SK-N-SH (cell line): ENCODE data around the gene BTD. TPM values are rescaled to one million over a fixed set of nuclear protein-coding genes. Genes with fewer than 3 reads are reported as not detected.

ENCODE experiments used
- CTCF ChIA-PET: fragments of 300-600, 350-600 bp; formaldehyde crosslinking; extraction: SDS; loops from one replicate; lab custom pipeline; 2021; lab: Yijun Ruan, JAX
- POLR2A ChIA-PET: fragments of 350-600 bp; sonication (Branson Sonifier 250); formaldehyde crosslinking; extraction: SDS; loops from one replicate; lab custom pipeline; 2020; ENCODE audit warnings: antibody characterized with exemption, inconsistent platforms; lab: Yijun Ruan, JAX
- DNase-seq: peaks from one replicate; pipeline ENCODE4 v3.0.0; 2012
- H2AFZ ChIP-seq: fragments of 200-600 bp; sonication (generic); 2 replicates; pipeline ENCODE4 v1.8.1; 2016; ENCODE audit warnings: antibody characterized with exemption, mild to moderate bottlenecking, low read depth
- H3F3A ChIP-seq: fragments of 200-600 bp; sonication (generic); replicated peaks from 2 replicates; pipeline ENCODE3; 2016; ENCODE audit warnings: antibody characterized with exemption, mild to moderate bottlenecking; ENCODE audit not compliant: insufficient read depth
- H3K27ac ChIP-seq, 2 experiments: fragments of 200-500 bp in 1 of 2; fragments of 200-600 bp in 1 of 2; sonication (Bioruptor generic) in 1 of 2; sonication (generic), shearing (Covaris generic) in 1 of 2; 2 replicates each; pipeline versions ENCODE4 v1.5.1 to v1.6.1; 2014 to 2016; ENCODE audit warnings: low read depth in 2 of 2, inconsistent platforms in 1 of 2, low read length in 1 of 2, mild to moderate bottlenecking in 1 of 2, mixed read lengths in 1 of 2
- H3K27me3 ChIP-seq: fragments of 200-600 bp; sonication (generic), shearing (Covaris generic); 2 replicates; pipeline ENCODE4 v1.6.1; 2016; ENCODE audit warnings: mixed run types; ENCODE audit not compliant: insufficient read depth
- H3K36me3 ChIP-seq, 2 experiments: fragments of 200-500 bp in 1 of 2; fragments of 200-600 bp in 1 of 2; sonication (Bioruptor generic) in 1 of 2; sonication (generic) in 1 of 2; replicated peaks in 1 of 2; 2 replicates each; pipeline versions ENCODE3 to v1.5.1; 2014 to 2016; ENCODE audit warnings: low read length in 1 of 2, mild to moderate bottlenecking in 1 of 2; ENCODE audit not compliant: insufficient read depth in 2 of 2, control insufficient read depth in 1 of 2
- H3K4me1 ChIP-seq, 2 experiments: fragments of 200-500 bp in 1 of 2; fragments of 200-600 bp in 1 of 2; sonication (Bioruptor generic) in 1 of 2; sonication (generic), shearing (Covaris generic) in 1 of 2; 2 replicates each; pipeline versions ENCODE4 v1.5.1 to v1.6.1; 2014 to 2016; ENCODE audit warnings: low read depth in 1 of 2, low read length in 1 of 2, mixed run types in 1 of 2; ENCODE audit not compliant: insufficient read depth in 2 of 2, control insufficient read depth in 1 of 2
- H3K4me2 ChIP-seq: fragments of 200-600 bp; sonication (generic), shearing (Covaris generic); 2 replicates; pipeline ENCODE4 v1.6.1; 2017; ENCODE audit warnings: mixed run types
- H3K4me3 ChIP-seq, 2 experiments: fragments of 200-500 bp in 1 of 2; fragments of 200-600 bp in 1 of 2; sonication (Bioruptor generic) in 1 of 2; sonication (generic), shearing (Covaris generic) in 1 of 2; 2 replicates each; pipeline versions ENCODE4 v1.5.1 to v1.8.1; 2014 to 2016; ENCODE audit warnings: low read depth in 2 of 2, inconsistent platforms in 1 of 2, low read length in 1 of 2, mild to moderate bottlenecking in 1 of 2, mixed read lengths in 1 of 2, moderate library complexity in 1 of 2
- H3K79me2 ChIP-seq: fragments of 200-600 bp; sonication (generic); 2 replicates; pipeline ENCODE4 v1.8.1; 2017; ENCODE audit warnings: mild to moderate bottlenecking; ENCODE audit not compliant: insufficient read depth
- H3K9ac ChIP-seq: fragments of 200-600 bp; sonication (generic); 2 replicates; pipeline ENCODE4 v1.6.1; 2017; ENCODE audit warnings: mixed run types
- H3K9me2 ChIP-seq: fragments of 200-600 bp; sonication (generic); 2 replicates; pipeline ENCODE4 v1.6.1; 2017; ENCODE audit warnings: mixed run types
- H3K9me3 ChIP-seq: fragments of 200-600 bp; sonication (generic); 2 replicates; pipeline ENCODE4 v1.6.1; 2017; ENCODE audit warnings: mixed run types, mild to moderate bottlenecking, moderate library complexity
- H4K20me1 ChIP-seq: fragments of 200-600 bp; sonication (generic); 2 replicates; pipeline ENCODE4 v1.6.1; 2017; ENCODE audit warnings: mild to moderate bottlenecking, mixed run types; ENCODE audit not compliant: insufficient read depth
- ELF1 ChIP-seq: IDR thresholded peaks from 2 replicates; pipeline ENCODE4 v1.4.0; 2012
- EP300 ChIP-seq, 2 experiments: IDR thresholded peaks; 2 replicates each; pipeline versions ENCODE4 v1.4.0 to v1.6.1; 2012; ENCODE audit warnings: borderline replicate concordance in 1 of 2, low read depth in 1 of 2, low read length in 1 of 2
- EZH2phosphoT487 ChIP-seq: fragments of 200-600 bp; sonication (generic); IDR thresholded peaks from 2 replicates; pipeline ENCODE4 v1.6.1; 2017; ENCODE audit warnings: low read depth, mixed run types, mild to moderate bottlenecking, antibody characterized with exemption, moderate library complexity, borderline replicate concordance
- FOSL2 ChIP-seq: IDR thresholded peaks from 2 replicates; pipeline ENCODE4 v1.4.0; 2012; ENCODE audit warnings: low read depth, mild to moderate bottlenecking, moderate library complexity, borderline replicate concordance
- FOXM1 ChIP-seq: IDR thresholded peaks from 2 replicates; pipeline ENCODE4 v1.4.0; 2012; ENCODE audit warnings: low read depth, mild to moderate bottlenecking
- JUND ChIP-seq: IDR thresholded peaks from 2 replicates; pipeline ENCODE4 v1.4.0; 2012
- POLR2AphosphoS5 ChIP-seq: IDR thresholded peaks from 2 replicates; pipeline ENCODE4 v1.6.1; 2012; ENCODE audit warnings: low read depth, low read length
- RCOR1 ChIP-seq: fragments of 150-350 bp; IDR thresholded peaks from 2 replicates; pipeline ENCODE4 v1.6.1; 2017; ENCODE audit warnings: antibody characterized with exemption, low read length
- SIN3A ChIP-seq: IDR thresholded peaks from 2 replicates; pipeline ENCODE4 v1.6.1; 2012; ENCODE audit warnings: low read depth, mild to moderate bottlenecking, low read length, moderate library complexity, borderline replicate concordance
- SMC3 ChIP-seq: IDR thresholded peaks from 2 replicates; pipeline ENCODE4 v1.6.1; 2012; ENCODE audit warnings: low read depth, low read length, improper control_type of control experiment
- TAF1 ChIP-seq: IDR thresholded peaks from 2 replicates; pipeline ENCODE4 v1.6.1; 2012; ENCODE audit warnings: low read depth, mild to moderate bottlenecking, low read length, moderate library complexity, borderline replicate concordance
- TCF12 ChIP-seq: IDR thresholded peaks from 2 replicates; pipeline ENCODE4 v1.4.0; 2012
- WGBS: methylation state at CpG from one replicate; pipeline ENCODE4 v1.1.6; 2017; ENCODE audit warnings: low lambda C conversion rate; 5-methylcytosine and 5-hydroxymethylcytosine counted together
- polyA plus RNA-seq, 3 experiments: library from polyadenylated mRNA; depleted of rRNA; stranded (reverse); fragments of >200 nt; gene quantifications; 2 replicates each; pipeline ENCODE4 v1.2.3, GENCODE V29; 2012
- TF ChIP-seq, protein P1 (sequence below): IDR thresholded peaks from 2 replicates; pipeline ENCODE4 v1.4.0; 2012; ENCODE audit warnings: low read depth, borderline replicate concordance
- TF ChIP-seq, protein P2 (sequence below): fragments of 150-350 bp; IDR thresholded peaks from 2 replicates; pipeline ENCODE4 v1.6.1; 2017; ENCODE audit warnings: antibody characterized with exemption, low read length, low read depth, borderline replicate concordance
- TF ChIP-seq, protein P3 (sequence below): IDR thresholded peaks from 2 replicates; pipeline ENCODE4 v1.4.0; 2012; ENCODE audit warnings: low read depth, borderline replicate concordance
- TF ChIP-seq, protein P4 (sequence below): IDR thresholded peaks from 2 replicates; pipeline ENCODE4 v1.4.0; 2012; ENCODE audit warnings: low read depth
- TF ChIP-seq, protein P5 (sequence below): fragments of 200-600 bp; sonication (generic); IDR thresholded peaks from 2 replicates; pipeline ENCODE4 v1.6.1; 2017; ENCODE audit warnings: antibody characterized with exemption, mild to moderate bottlenecking, moderate library complexity

Gene BTD
- polyA plus RNA-seq, 1 of the 3 experiments (the other 2 are of a cell fraction) = 23.6 TPM

DNA sequence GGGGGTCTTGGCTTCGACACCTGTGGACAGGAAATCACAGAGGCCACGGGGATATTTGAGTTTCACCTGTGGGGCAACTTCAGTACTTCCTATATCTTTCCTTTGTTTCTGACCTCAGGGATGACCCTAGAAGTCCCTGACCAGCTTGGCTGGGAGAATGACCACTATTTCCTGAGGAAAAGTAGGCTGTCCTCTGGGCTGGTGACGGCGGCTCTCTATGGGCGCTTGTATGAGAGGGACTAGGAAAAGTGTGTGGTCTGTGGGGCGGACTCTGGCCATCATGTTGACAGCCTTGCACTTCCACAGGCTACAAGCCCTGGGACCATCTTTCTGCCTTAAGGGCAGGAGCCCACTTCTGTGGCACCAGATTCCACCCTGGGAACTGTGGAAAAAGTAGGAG is 43.7 kb downstream of the BTD start:
- Histone ChIP-seq H3K9ac (peak overlapping the region; percentile 89), H3K36me3 (no peaks in the 10 kb centered on the region), H4K20me1 (no peaks in the 10 kb centered on the region), H3K27ac (peak overlapping the region; percentile 91 to 100; a peak in 3 of 4 replicates), H3K4me3 (no peak overlapping the region), H3K27me3 (no peaks in the 10 kb centered on the region), H3K4me2 (peak overlapping the region; percentile 78), H3K4me1 (peaks cover 22 to 35% of the 10 kb centered on the region in 2 experiments), H3F3A (peaks cover 50% of the 10 kb centered on the region), H3K9me3 (no peaks in the 10 kb centered on the region), H3K79me2 (0 out of 2 replicates have a peak, but pooled peaks cover 3% of the 10 kb centered on the region), H2AFZ (0 out of 2 replicates have a peak overlapping the region, but pooled peaks have one; percentile 9), H3K9me2 (no peaks in the 10 kb centered on the region)
- CTCF ChIA-PET = no interaction called here
- 92% methylated on average over 6 of the region's 6 CpGs for WGBS
- TF ChIP-seq, protein P1, sequence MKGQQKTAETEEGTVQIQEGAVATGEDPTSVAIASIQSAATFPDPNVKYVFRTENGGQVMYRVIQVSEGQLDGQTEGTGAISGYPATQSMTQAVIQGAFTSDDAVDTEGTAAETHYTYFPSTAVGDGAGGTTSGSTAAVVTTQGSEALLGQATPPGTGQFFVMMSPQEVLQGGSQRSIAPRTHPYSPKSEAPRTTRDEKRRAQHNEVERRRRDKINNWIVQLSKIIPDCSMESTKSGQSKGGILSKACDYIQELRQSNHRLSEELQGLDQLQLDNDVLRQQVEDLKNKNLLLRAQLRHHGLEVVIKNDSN = no peak
- TF ChIP-seq JUND (no peak), TCF12 (no peak), RCOR1 (no peak), EZH2phosphoT487 (no peak), FOSL2 (no peak), EP300 (IDR thresholded peaks at IDR 0.05; ENCODE audit: borderline replicate concordance in 1 of 2, low read depth in 1 of 2, low read length in 1 of 2) (no peak), SIN3A (no peak), SMC3 (no peak), FOXM1 (no peak), POLR2AphosphoS5 (no peak), TAF1 (no peak), ELF1 (no peak)
- TF ChIP-seq, protein P2, sequence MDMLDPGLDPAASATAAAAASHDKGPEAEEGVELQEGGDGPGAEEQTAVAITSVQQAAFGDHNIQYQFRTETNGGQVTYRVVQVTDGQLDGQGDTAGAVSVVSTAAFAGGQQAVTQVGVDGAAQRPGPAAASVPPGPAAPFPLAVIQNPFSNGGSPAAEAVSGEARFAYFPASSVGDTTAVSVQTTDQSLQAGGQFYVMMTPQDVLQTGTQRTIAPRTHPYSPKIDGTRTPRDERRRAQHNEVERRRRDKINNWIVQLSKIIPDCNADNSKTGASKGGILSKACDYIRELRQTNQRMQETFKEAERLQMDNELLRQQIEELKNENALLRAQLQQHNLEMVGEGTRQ = no peak
- TF ChIP-seq, protein P3, sequence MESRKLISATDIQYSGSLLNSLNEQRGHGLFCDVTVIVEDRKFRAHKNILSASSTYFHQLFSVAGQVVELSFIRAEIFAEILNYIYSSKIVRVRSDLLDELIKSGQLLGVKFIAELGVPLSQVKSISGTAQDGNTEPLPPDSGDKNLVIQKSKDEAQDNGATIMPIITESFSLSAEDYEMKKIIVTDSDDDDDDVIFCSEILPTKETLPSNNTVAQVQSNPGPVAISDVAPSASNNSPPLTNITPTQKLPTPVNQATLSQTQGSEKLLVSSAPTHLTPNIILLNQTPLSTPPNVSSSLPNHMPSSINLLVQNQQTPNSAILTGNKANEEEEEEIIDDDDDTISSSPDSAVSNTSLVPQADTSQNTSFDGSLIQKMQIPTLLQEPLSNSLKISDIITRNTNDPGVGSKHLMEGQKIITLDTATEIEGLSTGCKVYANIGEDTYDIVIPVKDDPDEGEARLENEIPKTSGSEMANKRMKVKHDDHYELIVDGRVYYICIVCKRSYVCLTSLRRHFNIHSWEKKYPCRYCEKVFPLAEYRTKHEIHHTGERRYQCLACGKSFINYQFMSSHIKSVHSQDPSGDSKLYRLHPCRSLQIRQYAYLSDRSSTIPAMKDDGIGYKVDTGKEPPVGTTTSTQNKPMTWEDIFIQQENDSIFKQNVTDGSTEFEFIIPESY = no peak
- TF ChIP-seq, protein P4, sequence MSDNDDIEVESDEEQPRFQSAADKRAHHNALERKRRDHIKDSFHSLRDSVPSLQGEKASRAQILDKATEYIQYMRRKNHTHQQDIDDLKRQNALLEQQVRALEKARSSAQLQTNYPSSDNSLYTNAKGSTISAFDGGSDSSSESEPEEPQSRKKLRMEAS = no peak
- TF ChIP-seq, protein P5, sequence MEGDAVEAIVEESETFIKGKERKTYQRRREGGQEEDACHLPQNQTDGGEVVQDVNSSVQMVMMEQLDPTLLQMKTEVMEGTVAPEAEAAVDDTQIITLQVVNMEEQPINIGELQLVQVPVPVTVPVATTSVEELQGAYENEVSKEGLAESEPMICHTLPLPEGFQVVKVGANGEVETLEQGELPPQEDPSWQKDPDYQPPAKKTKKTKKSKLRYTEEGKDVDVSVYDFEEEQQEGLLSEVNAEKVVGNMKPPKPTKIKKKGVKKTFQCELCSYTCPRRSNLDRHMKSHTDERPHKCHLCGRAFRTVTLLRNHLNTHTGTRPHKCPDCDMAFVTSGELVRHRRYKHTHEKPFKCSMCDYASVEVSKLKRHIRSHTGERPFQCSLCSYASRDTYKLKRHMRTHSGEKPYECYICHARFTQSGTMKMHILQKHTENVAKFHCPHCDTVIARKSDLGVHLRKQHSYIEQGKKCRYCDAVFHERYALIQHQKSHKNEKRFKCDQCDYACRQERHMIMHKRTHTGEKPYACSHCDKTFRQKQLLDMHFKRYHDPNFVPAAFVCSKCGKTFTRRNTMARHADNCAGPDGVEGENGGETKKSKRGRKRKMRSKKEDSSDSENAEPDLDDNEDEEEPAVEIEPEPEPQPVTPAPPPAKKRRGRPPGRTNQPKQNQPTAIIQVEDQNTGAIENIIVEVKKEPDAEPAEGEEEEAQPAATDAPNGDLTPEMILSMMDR = no peak
- POLR2A ChIA-PET = no interaction called here
- no peak for DNase-seq
